ENCODE results near the gene C1QTNF9B. TPM values are rescaled to one million over a fixed set of nuclear protein-coding genes. Genes with fewer than 3 reads are reported as not detected.
A peak's percentile ranks its signal among the peaks of the same experiment; 100 is the strongest.

The C1QTNF9B gene
- total and polyA plus RNA-seq, 2 of the 8 experiments (the other 6 are each of a cell fraction or from before 2014, with no cell fraction given), result 0.11 TPM; not detected in 1

- TF ChIP-seq CTCF (IDR thresholded peaks at IDR 0.05; ENCODE audit: control extremely low read depth in 1 of 3, insufficient read depth in 1 of 3, low read depth in 1 of 3, low read length in 3 of 3), result peak; percentile 84 to 85 (median 84)
- TF ChIP-seq E2F6 (IDR thresholded peaks at IDR 0.05), result peak; percentile 50; the same call in 1 of the 2 replicates
- peak in 1 of 2 experiments; percentile 50; a peak in 1 of 3 replicates for TF ChIP-seq EP300 (IDR thresholded peaks at IDR 0.05; ENCODE audit: borderline replicate concordance in 1 of 2, low read depth in 2 of 2, low read length in 2 of 2)
- no peak for TF ChIP-seq KDM5A (IDR thresholded peaks at IDR 0.05; ENCODE audit: low read length)
- peak; percentile 68; the same call in 1 of the 2 replicates for TF ChIP-seq POLR2AphosphoS5 (IDR thresholded peaks at IDR 0.05; ENCODE audit: low read depth, low read length)
- no peak for TF ChIP-seq CHD1 (IDR thresholded peaks at IDR 0.05; ENCODE audit: low read depth, low read length)
- no peak for TF ChIP-seq RNF2 (IDR thresholded peaks at IDR 0.05; ENCODE audit: borderline replicate concordance, low read depth, low read length, missing control alignments, poor library complexity, severe bottlenecking)
- TF ChIP-seq SUZ12 (IDR thresholded peaks at IDR 0.05; ENCODE audit: low read length), result no peak
- TF ChIP-seq HDAC6 (IDR thresholded peaks at IDR 0.05; ENCODE audit: low read depth, low read length), result no peak
- no peak for TF ChIP-seq SP4 (IDR thresholded peaks at IDR 0.05; ENCODE audit: low read length)
- no peak for TF ChIP-seq CBX8 (IDR thresholded peaks at IDR 0.05; ENCODE audit: borderline replicate concordance, low read depth, low read length)
- peak; percentile 51; the same call in 1 of the 2 replicates for TF ChIP-seq TBP (IDR thresholded peaks at IDR 0.05; ENCODE audit: low read depth, low read length)
- TF ChIP-seq ASH2L (IDR thresholded peaks at IDR 0.05; ENCODE audit: low read length), result peak; percentile 81
- TF ChIP-seq SP1 (IDR thresholded peaks at IDR 0.05; ENCODE audit: low read depth, low read length), result no peak
- TF ChIP-seq CEBPB (IDR thresholded peaks at IDR 0.05; ENCODE audit: low read depth, low read length), result no peak
- TF ChIP-seq CREB1 (IDR thresholded peaks at IDR 0.05), result peak; percentile 72
- peak; percentile 69 for TF ChIP-seq SAP30 (IDR thresholded peaks at IDR 0.05; ENCODE audit: insufficient read depth, insufficient replicate concordance, low read length)
- TF ChIP-seq FOSL1 (IDR thresholded peaks at IDR 0.05; ENCODE audit: insufficient read depth, low read depth, low read length), result no peak
- no peak for TF ChIP-seq NANOG (IDR thresholded peaks at IDR 0.05; ENCODE audit: insufficient read depth, low read depth, low read length, poor library complexity, severe bottlenecking)
- TF ChIP-seq SIX5 (IDR thresholded peaks at IDR 0.05; ENCODE audit: low read depth, low read length), result no peak
Measured at GRCh38 chr13:23888658-23889614, 8.4 kb downstream of the C1QTNF9B start, which contains the start of gene MIPEP (continued).
